Right renal cortex interstitium (tissue), 3 donors: ENCODE measurements around the gene SIK3. TPM values are rescaled to one million over a fixed set of nuclear protein-coding genes. Genes with fewer than 3 reads are reported as not detected.
"Not testable (repeated sequence)": the region's sequence is repeated elsewhere in the genome, so short reads cannot be mapped to it uniquely, and the experiment has no call there.

ENCODE experiments used
- DNase-seq, 3 donors: peaks; one replicate each; pipeline ENCODE4 v3.0.0-alpha.2; 2013; ENCODE audit warnings: low read depth in 3 of 3, low spot score in 2 of 3
- polyA plus RNA-seq, 3 donors: library from polyadenylated mRNA; unstranded; fragments of 120-200 nt; gene quantifications; one replicate each; pipeline ENCODE4 v1.2.1, GENCODE V29; 2013; ENCODE audit not compliant: insufficient read length in 3 of 3

Gene SIK3
- polyA plus RNA-seq: 10 to 100 TPM; 30.8 to 31.9 (median 31.5) TPM

GRCh38 chr11:117098269-117099232 lies at the start of gene SIK3:
Gene SIK3, minus strand, starts transcription at chr11:117098428. Its CDS starts 13 bp downstream, at chr11:117098415.
- DNase-seq: peak in 2 of 3 donors; percentile 82 to 84

- DNase-seq: no peak
These were observed 48.3 kb upstream of the SIK3 start for GRCh38 chr11:117146521-117146920.

GRCh38 chr11:117145393-117145761 lies 47.1 kb upstream of the SIK3 start:
- peak; percentile 25 to 41 (median 27) for DNase-seq

GRCh38 chr11:117144477-117145392 lies 46.5 kb upstream of the SIK3 start:
- peak; percentile 19 to 30 (median 23) for DNase-seq

- DNase-seq: peak; percentile 85 to 90 (median 89)
These were observed 45.7 kb upstream of the SIK3 start, which contains the start of gene PAFAH1B2 for GRCh38 chr11:117143871-117144476. Gene PAFAH1B2, plus strand, starts transcription at chr11:117144287. Its CDS starts 8,161 bp downstream, at chr11:117152448.

- DNase-seq: peak; percentile 13 to 41 (median 35)
These were observed 45.2 kb upstream of the SIK3 start for GRCh38 chr11:117143390-117143789.

- DNase-seq: not testable (repeated sequence)
These were observed 39.2 kb upstream of the SIK3 start for GRCh38 chr11:117137223-117138086.

- DNase-seq: not testable (repeated sequence)
These were observed 36.8 kb upstream of the SIK3 start for GRCh38 chr11:117134979-117135378.

GRCh38 chr11:117134431-117134830 lies 36.2 kb upstream of the SIK3 start:
- no peak for DNase-seq

GRCh38 chr11:117130879-117131278 lies 32.7 kb upstream of the SIK3 start:
- DNase-seq: no peak

GRCh38 chr11:117130396-117130795 lies 32.2 kb upstream of the SIK3 start:
- not testable (repeated sequence) for DNase-seq

GRCh38 chr11:117128289-117128688 lies 30.1 kb upstream of the SIK3 start:
- no peak for DNase-seq

- DNase-seq: no peak
These were observed 29.1 kb upstream of the SIK3 start for GRCh38 chr11:117127171-117127901.

GRCh38 chr11:117126223-117126965 lies 28.2 kb upstream of the SIK3 start:
- DNase-seq: no peak

GRCh38 chr11:117122556-117122955 lies 24.3 kb upstream of the SIK3 start:
- no peak for DNase-seq

- no peak for DNase-seq
These were observed 22.9 kb upstream of the SIK3 start for GRCh38 chr11:117121176-117121575.

- DNase-seq: no peak
These were observed 19.5 kb upstream of the SIK3 start for GRCh38 chr11:117117681-117118080.

- not testable (repeated sequence) for DNase-seq
These were observed 14.7 kb upstream of the SIK3 start for GRCh38 chr11:117112939-117113338.
